ELF-1 (cell line): ENCODE measurements around the gene CDK5RAP2.

Source experiments
- DNase-seq: peaks from one replicate; pipeline ENCODE4 v3.0.0-alpha.2; 2016; ENCODE audit warnings: low read depth, low spot score

The CDK5RAP2 gene

GRCh38 chr9:120385606-120386389 lies 194.2 kb downstream of the CDK5RAP2 start:
- no peak for DNase-seq

- DNase-seq, result no peak
Observed at GRCh38 chr9:120384925-120385272, 195.1 kb downstream of the CDK5RAP2 start.

- DNase-seq, result no peak
Observed at GRCh38 chr9:120383999-120384924, 195.7 kb downstream of the CDK5RAP2 start.

GRCh38 chr9:120383611-120383998 lies 196.4 kb downstream of the CDK5RAP2 start:
- no peak for DNase-seq

GRCh38 chr9:120382453-120382852 lies 197.5 kb downstream of the CDK5RAP2 start:
- no peak for DNase-seq

- DNase-seq, result no peak
Observed at GRCh38 chr9:120381839-120382238, 198.1 kb downstream of the CDK5RAP2 start.

GRCh38 chr9:120379611-120380010 lies 200.4 kb downstream of the CDK5RAP2 start:
- DNase-seq, result no peak

- DNase-seq, result no peak
Observed at GRCh38 chr9:120378680-120379079, 201.3 kb downstream of the CDK5RAP2 start.

GRCh38 chr9:120377268-120378159 lies 202.5 kb downstream of the CDK5RAP2 start:
- DNase-seq, result no peak

GRCh38 chr9:120376101-120376500 lies 203.9 kb downstream of the CDK5RAP2 start:
- no peak for DNase-seq

GRCh38 chr9:120375316-120375715 lies 204.7 kb downstream of the CDK5RAP2 start:
- DNase-seq, result no peak

- no peak for DNase-seq
Observed at GRCh38 chr9:120374817-120375216, 205.2 kb downstream of the CDK5RAP2 start.

GRCh38 chr9:120374239-120374638 lies 205.7 kb downstream of the CDK5RAP2 start:
- DNase-seq, result no peak

- DNase-seq, result no peak
Observed at GRCh38 chr9:120372040-120372439, 207.9 kb downstream of the CDK5RAP2 start.

GRCh38 chr9:120369608-120370220 lies 210.3 kb downstream of the CDK5RAP2 start:
- DNase-seq, result no peak

GRCh38 chr9:120368799-120369198 lies 211.2 kb downstream of the CDK5RAP2 start:
- no peak for DNase-seq

- DNase-seq, result peak; percentile 90
Observed at GRCh38 chr9:120366644-120367019, 213.3 kb downstream of the CDK5RAP2 start.

GRCh38 chr9:120365386-120365785 lies 214.6 kb downstream of the CDK5RAP2 start:
- DNase-seq, result no peak

- peak; percentile 50 for DNase-seq
Observed at GRCh38 chr9:120363697-120364096, 216.3 kb downstream of the CDK5RAP2 start.

- no peak for DNase-seq
Observed at GRCh38 chr9:120362446-120362845, 217.5 kb downstream of the CDK5RAP2 start.

- no peak for DNase-seq
Observed at GRCh38 chr9:120361551-120361950, 218.4 kb downstream of the CDK5RAP2 start.
